Endometrial microvascular endothelial cells (primary cell): ENCODE data around the gene ETDB. TPM values are rescaled to one million over a fixed set of nuclear protein-coding genes. Genes with fewer than 3 reads are reported as not detected.
"Not testable (repeated sequence)": the region's sequence is repeated elsewhere in the genome, so short reads cannot be mapped to it uniquely, and the experiment has no call there.

Experiments used
- in situ Hi-C: cut with HindIII; loops from 2 replicates; pipeline ENCODE4 v1.10.0; 2017; ENCODE audit warnings: low sequenced_read_pairs, low pct_unique_long_range_greater_than_20kb; ENCODE audit errors: inconsistent ontology term
- total RNA-seq: library from RNA; depleted of rRNA; stranded (reverse); fragments of >200 nt; gene quantifications from one replicate; pipeline ENCODE4 v1.2.3, GENCODE V29; 2015; ENCODE audit errors: inconsistent ontology term

Gene ETDB
- not detected for total RNA-seq

DNA sequence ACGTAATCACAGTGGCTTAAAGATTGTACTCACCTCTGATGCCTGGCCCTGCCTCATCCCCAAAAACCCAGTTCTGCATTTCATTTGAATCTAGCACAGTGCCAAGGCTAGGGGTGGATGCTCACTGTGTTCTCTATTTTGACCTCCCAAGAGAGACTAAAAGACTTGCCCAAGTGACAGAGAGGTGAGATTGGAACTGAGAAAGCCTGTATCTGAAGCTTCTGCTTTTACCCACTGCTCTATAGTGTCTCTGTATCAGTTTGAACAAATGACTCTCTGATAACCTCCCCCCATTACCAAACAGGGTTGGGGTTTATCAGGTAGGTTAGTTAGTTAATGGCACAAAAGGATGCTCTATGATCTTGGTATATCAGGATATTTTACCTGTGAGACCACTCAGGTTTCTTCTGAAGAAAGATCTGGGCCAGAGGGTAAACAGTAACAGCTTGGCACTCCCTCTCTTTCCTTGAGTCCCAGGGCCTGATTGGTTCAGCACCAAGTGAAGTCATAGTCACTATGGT, at the start of gene ETDB:
TSS of gene ETDB (minus strand) at position 471 of the 521 bp plus-strand sequence. CDS start 1,265 bp downstream, outside the sequence.
- in situ Hi-C loops = not testable (repeated sequence)

DNA sequence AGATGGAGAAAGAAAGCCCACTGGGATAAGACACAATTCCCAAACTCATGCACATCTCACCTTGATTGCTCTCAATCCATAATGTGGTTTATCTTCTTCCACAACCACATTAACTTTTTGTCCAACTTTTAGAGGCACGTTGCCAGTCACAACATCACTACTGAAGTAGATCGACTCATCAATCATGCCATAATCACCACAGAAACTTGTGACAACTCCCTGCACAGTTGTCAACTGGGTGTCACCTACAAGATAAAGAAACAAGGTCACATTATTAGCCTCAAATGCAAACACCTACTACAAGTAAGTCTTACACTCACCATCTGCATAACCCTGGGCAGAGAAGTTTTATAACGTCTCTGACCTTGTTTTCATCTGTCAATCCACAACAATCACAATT, 49.2 kb upstream of the ETDB start:
- in situ Hi-C loops = not testable (repeated sequence)

DNA sequence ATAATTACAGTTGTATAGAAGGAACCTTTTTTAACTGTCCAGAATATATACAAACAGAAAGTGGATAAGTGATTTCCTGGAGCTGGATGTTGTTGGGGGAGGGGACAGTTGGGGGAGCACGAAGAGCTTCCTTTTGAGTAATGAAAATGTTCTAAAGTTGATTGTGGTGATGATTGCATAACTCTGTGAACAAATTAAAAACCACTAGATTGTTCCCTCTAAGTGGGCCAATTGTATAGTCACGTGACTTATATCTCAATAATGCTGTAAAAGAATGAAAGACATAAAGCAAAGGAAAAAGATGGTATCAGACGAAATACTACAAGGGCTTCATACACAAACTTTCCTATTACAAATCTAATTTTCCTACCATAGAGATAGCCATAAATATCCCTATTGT, 48.2 kb upstream of the ETDB start:
- in situ Hi-C loops = no loop called here

DNA sequence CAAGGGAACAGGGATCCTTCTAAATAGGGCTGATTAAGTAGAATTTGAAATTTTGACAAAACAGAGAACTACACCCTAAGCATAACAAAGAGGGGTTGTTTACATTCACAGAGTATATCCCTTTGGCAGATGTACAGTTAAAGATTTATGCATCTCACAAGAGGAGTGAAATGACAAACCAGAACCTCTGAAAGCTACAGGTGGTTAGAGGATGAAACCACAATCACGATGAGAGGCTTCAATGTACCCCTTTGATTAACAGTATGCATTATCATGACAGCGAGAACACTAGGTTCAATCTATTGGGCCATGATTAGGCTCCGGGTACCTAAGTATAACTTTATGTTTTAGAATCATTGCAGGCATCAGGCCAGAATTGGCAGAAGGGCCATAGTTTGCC, 34.4 kb upstream of the ETDB start:
- in situ Hi-C loops = not testable (repeated sequence)

DNA sequence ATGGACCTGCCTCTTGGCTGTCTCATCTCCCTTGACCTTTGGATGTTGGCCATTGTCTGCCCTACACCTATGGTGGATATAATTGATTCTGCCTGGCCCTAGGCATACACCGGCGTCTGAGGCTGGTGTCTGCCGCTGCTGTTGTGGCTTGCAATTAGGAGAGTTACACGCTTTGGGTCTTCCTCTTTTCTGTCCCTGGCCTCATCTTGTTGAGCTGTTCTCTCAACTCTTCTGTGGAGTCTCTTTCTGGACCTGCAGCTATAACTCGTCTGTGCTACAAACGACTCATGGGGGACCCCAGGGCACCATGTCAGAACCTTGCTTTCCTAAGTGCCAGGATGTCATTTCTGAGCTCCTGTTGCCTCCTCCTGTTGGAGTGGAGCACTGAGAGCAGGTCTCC, 5.8 kb upstream of the ETDB start:
- in situ Hi-C loops = not testable (repeated sequence)

DNA sequence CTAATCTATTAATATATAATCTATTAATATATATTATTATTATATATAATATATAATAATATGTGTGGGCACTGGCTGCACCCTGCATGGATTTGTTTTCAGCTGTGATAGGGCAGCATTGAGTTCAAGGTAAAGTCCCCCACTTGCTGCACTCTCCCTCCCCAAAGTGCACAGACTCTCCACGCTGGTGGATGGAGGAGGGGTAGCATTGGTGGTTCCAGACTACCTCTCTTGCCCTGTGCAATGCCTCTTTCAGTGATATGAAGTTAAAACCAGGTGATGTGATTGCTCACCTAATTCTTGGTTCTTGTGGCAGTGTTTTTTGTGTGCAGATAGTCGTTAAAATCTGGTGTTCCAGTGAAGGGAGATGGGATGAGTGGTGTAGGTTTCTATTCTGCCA, 4.3 kb downstream of the ETDB start:
- in situ Hi-C loops = not testable (repeated sequence)

DNA sequence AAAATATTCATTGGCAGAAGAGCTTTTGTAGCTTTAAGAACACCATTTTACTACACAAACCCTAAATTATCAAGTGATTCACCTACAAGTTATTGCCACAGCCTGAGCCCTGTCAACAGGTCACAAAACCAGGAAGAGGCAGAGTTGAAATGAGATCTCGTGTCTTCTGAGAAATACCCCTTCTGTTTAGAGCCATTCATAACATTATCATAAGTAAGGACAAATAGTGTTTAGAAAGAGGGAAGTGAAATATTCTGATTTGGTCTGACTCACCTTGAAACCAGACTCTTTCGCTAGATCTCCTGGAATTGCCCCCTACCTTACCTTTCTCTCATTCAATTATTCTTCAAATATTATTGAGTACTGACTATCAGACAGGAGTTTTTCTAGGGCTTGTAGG, 5.9 kb downstream of the ETDB start:
- in situ Hi-C loops = no loop called here

DNA sequence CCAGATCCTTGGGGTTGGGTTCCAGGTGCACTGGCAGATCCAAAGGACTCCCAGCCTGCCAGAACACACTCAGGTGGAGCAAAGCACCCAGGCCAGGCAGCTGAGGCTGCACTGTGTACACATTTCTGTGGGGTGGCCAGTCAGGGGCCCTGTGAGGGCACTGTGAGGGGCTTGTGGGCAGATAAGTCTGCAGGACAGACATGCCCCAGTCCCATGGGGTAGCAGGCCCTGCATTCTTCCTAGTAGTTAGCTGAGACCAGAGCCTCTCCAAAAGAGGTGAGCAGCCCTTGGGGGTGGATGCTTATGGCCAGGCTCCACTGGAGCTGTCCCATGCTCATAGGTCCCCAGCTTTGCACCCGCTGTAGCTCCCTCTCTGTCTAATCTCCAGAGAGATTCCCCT, 7.6 kb downstream of the ETDB start:
- in situ Hi-C loops = no loop called here

DNA sequence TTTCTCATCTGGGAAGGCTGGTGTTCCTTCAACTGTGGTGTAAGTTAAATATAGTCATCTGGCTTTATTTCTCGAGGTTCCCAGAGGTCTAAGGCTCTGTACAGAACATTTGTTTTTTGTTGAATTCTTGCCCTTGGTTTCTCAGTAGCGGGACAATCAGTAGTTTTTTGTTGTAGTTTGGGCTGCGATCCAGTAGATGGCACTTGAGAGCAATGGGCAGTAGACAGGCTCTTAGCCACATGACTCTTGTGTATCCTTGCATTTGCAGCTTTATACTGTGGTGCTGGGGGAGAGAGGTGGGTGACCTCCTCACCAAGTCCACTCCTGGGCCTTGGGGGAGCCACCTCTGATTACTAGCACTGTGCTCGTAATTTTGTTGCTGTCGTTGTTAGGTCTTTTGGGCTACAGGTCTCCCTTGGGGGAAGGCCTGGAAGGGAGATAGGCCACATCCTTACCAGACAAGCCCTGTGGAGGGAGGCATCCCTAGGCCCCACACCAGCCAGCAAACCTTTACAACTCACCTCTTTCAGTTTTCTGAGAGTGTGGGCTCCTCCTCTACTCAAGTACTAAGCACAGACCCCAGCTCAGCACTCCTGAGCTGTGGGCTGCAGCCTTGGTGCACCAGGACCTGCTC, 8.1 kb downstream of the ETDB start:
- in situ Hi-C loops = no loop called here

DNA sequence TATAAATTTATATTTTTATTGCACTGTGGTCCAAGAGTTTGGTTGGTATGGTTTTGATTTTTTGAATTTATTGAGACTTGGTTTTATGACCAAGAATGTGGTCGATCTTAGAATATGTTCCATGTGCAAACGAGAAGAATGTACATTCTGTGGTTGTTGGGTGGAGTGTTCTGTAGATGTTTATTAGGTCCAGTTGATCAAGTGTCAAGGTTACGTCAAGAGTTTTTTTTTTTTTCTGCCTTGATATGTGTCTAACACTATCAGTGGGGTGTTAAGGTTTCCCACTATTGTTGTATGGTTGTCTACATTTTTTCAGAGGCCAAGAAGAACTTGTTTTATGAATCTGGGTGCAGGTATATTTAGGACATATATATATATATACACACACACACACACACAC, 10.8 kb downstream of the ETDB start:
- in situ Hi-C loops = no loop called here

DNA sequence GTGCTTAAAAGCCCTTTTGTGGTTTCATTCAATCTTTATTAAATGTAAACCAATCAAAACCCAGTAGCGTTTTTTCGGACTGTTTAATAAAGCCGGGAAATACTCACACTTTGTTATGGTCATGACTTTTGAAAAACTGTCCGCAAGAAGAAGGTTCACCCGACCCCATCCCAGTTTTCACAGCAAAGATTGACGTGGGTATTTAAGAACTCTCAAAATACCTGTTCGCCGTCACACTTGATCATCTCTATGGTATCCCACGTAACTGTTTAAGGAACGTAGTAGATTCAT, 20.9 kb downstream of the ETDB start:
- in situ Hi-C loops = no loop called here

DNA sequence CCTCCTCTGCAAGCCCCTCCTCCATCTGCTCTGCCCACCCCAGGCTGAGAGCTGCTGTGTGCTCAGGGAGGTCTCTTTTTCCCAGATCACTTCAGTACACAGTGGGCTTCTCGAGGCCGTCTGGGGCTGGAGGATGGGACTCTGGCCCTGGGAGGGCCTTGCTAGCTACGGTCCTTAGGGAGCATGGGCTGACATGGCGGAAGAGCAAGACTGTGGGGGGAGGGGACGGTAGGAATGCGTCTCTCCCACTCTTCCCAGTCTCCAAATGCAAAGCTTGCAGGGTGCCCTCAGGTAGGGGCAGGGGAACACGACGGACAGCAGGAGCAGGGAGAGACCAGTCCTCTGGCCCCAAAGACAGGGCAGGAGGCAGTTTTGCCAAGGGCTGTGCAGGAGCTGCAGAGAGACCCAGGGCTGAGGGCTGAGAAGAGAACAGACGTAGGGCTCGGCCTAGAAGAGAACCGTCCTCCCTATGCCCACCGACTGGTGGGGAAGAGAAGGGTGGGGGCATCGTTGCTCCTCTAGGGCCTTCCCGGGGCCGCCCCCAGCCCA, 23.1 kb downstream of the ETDB start:
- in situ Hi-C loops = not testable (repeated sequence)

DNA sequence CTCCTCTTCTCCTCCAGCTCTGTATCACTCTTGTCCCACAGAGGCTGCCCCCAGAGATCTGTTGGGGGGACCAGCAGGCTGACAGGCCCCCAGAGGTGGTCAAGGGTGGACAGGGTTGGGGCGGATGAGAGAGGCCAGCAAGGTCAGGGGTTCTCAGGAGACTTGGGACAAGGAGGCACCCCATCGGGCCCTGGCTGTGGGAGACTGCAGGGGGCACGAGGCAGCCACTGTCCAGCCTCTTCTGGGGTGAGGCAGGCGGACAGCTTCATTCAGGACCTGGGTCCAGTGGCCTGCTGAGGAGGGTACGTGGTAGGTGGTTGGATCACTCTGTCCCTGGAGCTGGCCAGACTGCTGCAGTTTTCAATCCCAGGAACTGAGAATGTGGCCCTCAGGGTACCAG, 24.6 kb downstream of the ETDB start:
- in situ Hi-C loops = no loop called here

DNA sequence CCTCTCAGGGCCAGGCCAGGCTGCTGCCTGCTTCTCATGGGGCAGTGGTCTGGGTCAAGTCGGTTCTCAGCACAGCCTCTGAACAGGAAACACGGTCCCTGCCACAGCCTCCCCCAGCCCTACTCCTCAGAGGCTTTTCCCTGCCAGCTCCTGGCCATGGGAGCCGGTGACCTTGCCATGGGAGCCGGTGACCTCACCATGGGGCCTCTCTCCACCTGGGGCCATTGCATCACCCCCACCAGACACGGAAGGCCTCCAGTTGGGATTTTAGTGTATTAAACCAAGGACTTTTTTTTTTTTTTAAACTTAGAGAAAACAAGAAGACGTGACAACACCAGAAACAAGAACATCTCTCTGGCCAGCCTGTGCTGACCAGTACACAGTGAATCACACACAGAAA, 25.6 kb downstream of the ETDB start:
- in situ Hi-C loops = no loop called here

DNA sequence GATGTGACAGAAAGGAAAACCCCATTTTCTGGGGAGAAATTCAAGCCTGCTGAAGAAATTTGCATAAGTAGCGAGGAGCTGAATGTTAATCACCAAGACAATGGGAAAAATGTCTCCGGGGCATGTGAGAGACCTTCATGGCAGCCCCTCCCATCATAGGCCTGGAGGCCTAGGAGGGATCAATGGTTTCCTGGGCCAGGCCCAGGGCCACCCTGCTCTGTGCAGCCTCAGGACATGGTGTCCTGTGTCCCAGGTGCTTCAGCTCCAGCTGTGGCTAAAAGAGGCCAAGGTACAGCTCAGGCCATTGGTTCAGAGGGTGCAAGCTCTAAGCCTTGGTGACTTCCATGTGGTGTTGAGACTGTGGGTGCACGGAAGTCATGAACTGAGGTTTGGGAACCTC, 31.2 kb downstream of the ETDB start:
- in situ Hi-C loops = no loop called here

DNA sequence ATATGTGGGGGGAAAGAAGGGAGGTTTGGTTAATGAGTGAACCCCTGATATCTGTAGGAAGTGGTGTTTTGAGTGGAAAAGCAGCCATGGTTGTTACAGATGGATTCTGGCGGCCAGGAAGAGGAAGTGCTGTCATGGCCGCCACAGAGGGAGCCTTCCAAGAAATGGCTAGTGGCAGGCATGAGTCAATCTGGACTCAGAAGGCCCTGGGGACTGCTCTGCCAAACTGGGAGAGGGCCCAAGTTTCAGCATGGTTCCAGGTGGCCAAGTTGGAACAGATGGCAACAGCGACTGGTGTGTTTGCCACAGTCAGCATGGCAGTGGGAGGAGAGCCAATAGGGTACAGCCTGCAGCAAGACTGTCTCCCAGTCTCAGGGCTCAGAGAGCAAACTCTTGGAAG, 32.5 kb downstream of the ETDB start:
- in situ Hi-C loops = no loop called here

DNA sequence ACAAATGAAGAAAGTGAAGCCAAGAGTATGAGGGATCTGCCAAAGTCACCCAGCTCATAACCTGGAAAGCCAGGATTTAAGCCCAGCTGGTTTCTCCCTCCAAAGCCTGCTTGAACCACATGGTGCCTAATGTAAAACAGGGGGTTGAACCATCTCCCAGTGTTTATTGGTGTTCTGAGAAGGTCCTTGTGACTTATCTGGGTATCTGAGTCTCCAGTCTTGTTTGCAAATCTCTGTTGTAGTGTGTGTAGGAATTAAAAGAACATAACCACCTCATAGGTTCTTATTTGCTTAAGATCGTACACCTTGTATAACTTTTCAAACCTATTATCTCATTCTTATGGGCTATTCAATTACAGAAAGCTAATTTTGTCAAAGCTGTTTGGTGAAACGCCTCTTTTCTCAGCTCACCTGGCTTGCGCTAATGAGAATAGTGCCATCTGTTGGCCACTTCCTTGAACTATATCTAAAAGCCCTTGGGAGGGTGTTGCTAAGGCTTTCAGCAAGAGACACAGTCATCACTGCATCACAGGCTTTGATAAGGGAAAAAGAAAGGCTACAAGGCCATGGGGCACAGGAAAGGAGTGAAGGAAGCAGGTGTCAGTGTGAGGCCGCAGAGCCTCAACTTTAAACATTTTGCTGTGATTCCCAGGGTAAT, 34.0 kb downstream of the ETDB start:
- in situ Hi-C loops = no loop called here

DNA sequence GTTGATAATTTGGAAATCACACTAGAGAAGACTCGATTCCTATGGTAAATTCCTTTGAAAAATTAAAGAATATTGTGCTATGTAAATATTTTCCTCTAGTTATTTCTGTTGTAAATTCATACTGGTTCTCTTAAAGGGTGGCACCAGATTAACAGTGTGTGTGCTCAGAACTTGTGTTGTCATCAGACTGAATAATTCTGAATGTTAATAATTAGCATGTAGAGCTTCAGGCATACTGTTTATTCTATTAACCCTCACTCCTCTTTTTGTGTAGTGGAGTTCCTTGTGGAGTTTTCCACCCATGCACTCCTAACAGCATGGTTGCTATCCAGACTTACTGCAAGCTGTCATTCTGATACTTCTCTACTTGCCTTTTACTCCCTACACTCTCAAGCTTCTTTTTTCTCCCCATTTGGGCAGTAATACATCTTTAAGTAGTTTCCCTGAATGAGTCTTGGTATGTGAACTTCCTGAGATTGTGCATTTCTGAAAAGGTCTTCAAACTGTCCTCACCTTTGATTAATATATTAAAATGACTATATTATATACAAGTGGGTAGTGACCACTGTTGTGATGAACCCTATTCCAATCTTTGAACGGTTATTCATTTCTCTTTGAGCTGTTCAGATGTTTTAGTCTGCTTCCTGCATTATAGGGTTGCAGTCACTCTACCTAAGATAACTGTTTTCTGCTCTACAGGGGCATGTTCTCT, 38.5 kb downstream of the ETDB start:
- in situ Hi-C loops = no loop called here
